HUES6 (cell line): ENCODE data around the gene HBA1.
"Not testable (repeated sequence)": the region's sequence is repeated elsewhere in the genome, so short reads cannot be mapped to it uniquely, and the experiment has no call there.

Experiments used
- H3K27ac ChIP-seq: 2 replicates; pipeline ENCODE4 v1.7.0; 2013; ENCODE audit warnings: low read depth, mild to moderate bottlenecking, low read length, inconsistent platforms
- H3K27me3 ChIP-seq: 2 replicates; pipeline ENCODE4 v1.6.1; 2013; ENCODE audit warnings: low read length; ENCODE audit not compliant: control insufficient read depth, insufficient read depth
- H3K36me3 ChIP-seq: 2 replicates; pipeline ENCODE4 v1.6.1; 2013; ENCODE audit warnings: low read length; ENCODE audit not compliant: control insufficient read depth, insufficient read depth
- H3K4me1 ChIP-seq: 2 replicates; pipeline ENCODE4 v1.6.1; 2013; ENCODE audit warnings: low read length; ENCODE audit not compliant: control insufficient read depth, insufficient read depth
- H3K4me3 ChIP-seq: 2 replicates; pipeline ENCODE4 v1.5.1; 2013; ENCODE audit warnings: low read depth, low read length
- H3K9ac ChIP-seq: one replicate; pipeline ENCODE4 v1.6.1; 2013; ENCODE audit warnings: mild to moderate bottlenecking, low read length
- H3K9me3 ChIP-seq: 2 replicates; pipeline ENCODE4 v1.6.1; 2013; ENCODE audit warnings: low read depth, low read length; ENCODE audit not compliant: control insufficient read depth, insufficient read depth

The HBA1 gene

DNA sequence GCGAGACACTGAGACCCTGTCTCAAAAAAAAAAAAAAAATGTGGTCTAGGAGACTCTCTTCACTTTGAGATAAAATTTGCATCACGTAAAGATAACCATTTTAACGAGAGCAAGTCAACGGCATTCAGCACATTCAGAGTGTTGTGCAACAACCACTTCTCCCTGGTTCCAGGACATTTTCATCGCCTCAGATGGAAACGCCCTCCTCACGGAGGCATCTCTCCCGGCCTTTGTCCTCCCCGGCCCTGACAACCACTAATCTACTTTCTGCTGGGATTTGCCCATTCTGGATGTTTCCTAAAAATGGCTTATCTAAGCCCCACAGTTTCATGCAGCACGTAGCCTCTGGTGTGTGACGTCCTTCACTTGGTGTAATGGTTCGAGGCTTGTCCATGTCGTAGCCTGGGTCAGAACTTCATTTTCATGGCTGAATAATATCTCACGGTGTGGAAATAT is 31.7 kb upstream of the HBA1 start:
- H3K9me3 ChIP-seq: no peaks in the 10 kb centered on the region
- no peak overlapping the region for H3K27ac ChIP-seq
- H3K9ac ChIP-seq: no peak overlapping the region
- no peaks in the 10 kb centered on the region for H3K4me1 ChIP-seq
- peaks cover 10% of the 10 kb centered on the region for H3K27me3 ChIP-seq
- no peak overlapping the region for H3K4me3 ChIP-seq
- H3K36me3 ChIP-seq: no peaks in the 10 kb centered on the region

DNA sequence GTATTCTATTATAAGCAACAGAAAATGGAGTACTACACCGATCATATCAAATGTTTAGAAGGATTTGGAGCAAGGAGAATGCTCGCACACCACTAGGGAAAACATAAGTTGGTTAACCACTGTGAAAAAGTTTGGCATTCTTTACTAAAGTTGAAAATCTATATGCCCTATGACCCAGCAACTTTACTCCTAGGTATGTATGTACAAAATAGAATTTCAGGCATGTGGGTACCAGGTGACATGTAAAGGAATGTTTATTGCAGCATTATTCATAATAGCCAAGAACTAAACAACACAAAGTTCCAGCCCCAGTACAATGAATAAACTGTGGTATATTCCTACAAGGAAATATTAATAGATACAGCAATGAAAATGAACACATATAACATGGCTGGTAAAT is 29.8 kb upstream of the HBA1 start:
- H3K4me3 ChIP-seq: no peak overlapping the region
- H3K9ac ChIP-seq: no peak overlapping the region
- no peaks in the 10 kb centered on the region for H3K4me1 ChIP-seq
- H3K27ac ChIP-seq: no peak overlapping the region
- H3K36me3 ChIP-seq: no peaks in the 10 kb centered on the region
- H3K9me3 ChIP-seq: no peaks in the 10 kb centered on the region
- H3K27me3 ChIP-seq: peaks cover 19% of the 10 kb centered on the region

DNA sequence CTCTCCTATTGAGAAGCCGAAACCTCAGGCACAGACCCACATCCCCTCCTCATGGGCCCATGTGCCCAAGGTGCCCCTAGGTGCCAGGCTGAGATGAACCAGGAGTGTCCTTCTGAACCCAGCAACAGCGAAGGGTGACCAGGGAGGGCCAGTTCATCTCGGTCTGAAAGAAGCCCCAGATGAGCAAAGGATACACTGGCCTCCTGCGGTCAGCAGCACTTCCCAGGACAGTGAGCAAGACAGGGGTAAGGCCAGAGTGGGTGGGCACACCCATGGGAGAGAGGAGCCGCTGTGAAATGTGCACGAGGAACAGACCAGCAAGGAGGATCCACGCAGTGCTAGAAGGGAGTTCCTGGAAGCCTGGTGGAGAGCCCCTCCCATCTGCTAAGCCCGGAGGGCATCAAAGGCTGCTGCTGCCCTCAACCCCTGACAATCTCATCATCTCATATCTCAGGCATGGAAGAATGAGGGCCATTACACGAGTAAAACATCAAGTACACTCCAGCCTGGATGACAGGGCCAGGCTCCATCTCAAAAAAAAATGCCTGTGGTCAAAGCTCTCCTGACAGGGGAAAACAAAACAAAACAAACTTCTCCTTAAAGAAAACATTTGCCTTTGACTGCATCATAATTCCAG is 27.3 kb upstream of the HBA1 start:
- no peak overlapping the region for H3K4me3 ChIP-seq

DNA sequence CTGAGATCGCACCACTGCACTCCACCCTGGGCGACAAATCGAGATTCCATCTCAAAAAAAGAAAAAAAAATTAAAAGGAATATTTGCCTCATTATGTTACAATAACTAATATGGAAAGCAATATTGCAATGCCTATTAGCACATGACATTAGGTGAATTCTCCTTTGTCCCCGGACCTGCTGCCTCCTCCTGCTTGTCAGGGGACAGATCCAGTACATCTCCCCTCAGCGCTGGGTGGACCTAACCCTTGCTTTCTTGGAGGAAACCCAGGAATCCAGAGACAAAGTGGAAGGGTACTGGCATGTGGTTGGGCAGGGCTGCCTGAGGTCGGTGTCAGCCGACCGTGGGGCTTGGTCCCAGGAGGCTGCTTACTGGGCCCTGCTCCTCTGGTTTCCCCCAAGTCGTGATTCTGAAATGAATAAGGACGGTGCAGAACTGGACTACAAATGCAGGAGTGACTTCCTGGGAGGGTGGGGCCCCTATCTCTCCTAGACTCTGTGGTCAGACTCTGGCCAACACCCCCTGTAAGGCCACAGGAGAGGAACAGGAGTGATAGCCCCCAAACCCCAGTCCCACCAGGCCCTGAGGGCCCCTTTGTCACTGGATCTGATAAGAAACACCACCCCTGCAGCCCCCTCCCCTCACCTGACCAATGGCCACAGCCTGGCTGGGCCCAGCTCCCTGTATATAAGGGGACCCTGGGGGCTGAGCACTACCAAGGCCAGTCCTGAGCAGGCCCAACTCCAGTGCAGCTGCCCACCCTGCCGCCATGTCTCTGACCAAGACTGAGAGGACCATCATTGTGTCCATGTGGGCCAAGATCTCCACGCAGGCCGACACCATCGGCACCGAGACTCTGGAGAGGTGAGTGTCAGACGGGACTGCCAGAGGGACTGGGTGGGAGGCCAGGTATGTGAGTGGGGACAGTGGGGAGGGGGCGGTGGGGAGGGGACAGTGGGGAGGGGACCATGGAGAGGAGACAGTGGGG is 24.0 kb upstream of the HBA1 start, which contains the start of gene HBZ:
TSS of gene HBZ (plus strand) at position 504 of the 988 bp plus-strand sequence. CDS start at position 770, 266 bp downstream.
- Histone ChIP-seq H3K27me3 (peaks cover 61% of the 10 kb centered on the region), H3K4me1 (0 out of 2 replicates have a peak, but pooled peaks cover 3% of the 10 kb centered on the region), H3K36me3 (no peaks in the 10 kb centered on the region), H3K9ac (no peak within 1 kb of the TSS), H3K9me3 (no peaks in the 10 kb centered on the region), H3K27ac (no peak within 1 kb of the TSS), H3K4me3 (no peak within 1 kb of the TSS)

More for the DNA sequence above, 27.3 kb upstream of the HBA1 start:
- no peak overlapping the region for H3K27ac ChIP-seq
- no peak overlapping the region for H3K9ac ChIP-seq
- H3K27me3 ChIP-seq: peaks cover 31% of the 10 kb centered on the region
- no peaks in the 10 kb centered on the region for H3K36me3 ChIP-seq
- no peaks in the 10 kb centered on the region for H3K9me3 ChIP-seq
- no peaks in the 10 kb centered on the region for H3K4me1 ChIP-seq

DNA sequence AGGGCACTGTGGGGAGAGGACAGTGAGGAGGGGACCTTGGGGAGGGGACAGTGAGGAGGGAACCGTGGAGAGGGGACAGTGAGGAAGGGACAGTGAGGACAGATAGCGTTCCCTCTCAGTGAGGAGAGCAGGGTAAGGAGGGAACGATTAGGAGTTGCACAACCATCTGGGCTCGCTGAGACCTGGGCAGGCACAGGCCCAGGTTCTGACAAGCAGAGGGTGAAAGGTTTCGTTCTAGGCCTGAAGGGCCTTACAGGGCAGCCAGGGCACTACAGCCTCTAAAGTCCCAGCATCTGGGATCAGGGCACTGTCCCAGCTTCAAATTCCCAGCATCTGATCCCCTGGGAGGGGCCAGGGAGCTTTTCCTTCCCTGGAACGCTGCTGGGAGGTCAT is 23.4 kb upstream of the HBA1 start:
- peaks cover 68% of the 10 kb centered on the region for H3K27me3 ChIP-seq
- H3K9ac ChIP-seq, H3K9me3 ChIP-seq, H3K4me1 ChIP-seq, H3K36me3 ChIP-seq, H3K27ac ChIP-seq, H3K4me3 ChIP-seq: not testable (repeated sequence)

DNA sequence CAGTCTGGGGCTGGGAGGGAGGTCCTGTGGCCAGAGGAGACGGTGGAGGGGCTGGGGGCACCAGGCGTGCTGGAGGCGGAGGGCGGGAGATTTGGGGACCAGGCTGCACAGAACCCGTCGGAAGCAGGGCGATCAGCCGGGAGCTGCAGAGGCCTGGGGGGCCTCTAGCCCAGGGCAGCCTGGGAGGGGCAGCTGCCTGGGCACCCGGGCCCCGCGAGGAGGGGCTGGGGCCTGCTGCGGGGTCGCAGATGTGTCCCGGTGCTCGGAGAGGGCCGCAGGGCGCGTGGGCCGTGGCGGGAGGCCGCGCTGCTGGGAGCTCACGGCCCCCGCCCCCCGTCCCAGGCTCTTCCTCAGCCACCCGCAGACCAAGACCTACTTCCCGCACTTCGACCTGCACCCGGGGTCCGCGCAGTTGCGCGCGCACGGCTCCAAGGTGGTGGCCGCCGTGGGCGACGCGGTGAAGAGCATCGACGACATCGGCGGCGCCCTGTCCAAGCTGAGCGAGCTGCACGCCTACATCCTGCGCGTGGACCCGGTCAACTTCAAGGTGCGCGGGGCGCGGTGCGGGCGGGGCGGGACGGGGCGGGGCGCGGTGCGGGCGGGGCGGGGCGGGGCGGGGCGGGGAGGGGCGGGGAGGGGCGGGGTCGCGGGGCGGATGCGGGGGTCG is 22.8 kb upstream of the HBA1 start:
- not testable (repeated sequence) for H3K9me3 ChIP-seq, H3K9ac ChIP-seq, H3K27ac ChIP-seq, H3K4me1 ChIP-seq, H3K4me3 ChIP-seq, H3K36me3 ChIP-seq
- peaks cover 69% of the 10 kb centered on the region for H3K27me3 ChIP-seq

DNA sequence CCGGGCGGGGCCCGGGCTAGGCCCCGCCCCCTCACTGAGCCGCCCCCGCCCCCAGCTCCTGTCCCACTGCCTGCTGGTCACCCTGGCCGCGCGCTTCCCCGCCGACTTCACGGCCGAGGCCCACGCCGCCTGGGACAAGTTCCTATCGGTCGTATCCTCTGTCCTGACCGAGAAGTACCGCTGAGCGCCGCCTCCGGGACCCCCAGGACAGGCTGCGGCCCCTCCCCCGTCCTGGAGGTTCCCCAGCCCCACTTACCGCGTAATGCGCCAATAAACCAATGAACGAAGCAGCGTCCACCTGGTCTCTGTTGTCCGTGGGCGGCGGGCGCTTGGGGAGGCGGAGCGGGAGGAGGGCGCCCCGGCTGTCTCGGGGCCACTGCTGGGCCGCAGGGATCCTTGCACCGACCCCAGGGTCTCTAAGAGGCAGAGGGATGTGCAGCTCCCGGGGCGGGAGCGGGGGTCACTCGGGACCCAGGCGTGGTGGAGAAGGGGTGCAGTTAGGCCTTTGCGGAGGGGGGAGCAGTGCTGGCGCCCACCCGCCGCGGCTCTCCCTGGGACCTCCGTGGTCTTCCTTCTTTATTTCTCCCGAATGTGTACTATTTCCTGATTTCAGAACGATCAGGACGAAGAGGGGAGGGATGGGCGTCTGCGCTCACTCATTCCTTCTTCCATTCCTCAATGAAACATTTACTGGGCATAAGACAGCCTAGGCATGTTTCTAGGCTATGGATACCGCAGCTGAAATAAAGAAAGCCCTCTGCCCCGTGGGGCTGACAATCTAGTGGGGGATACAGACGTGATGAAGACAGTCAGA is 22.1 kb upstream of the HBA1 start:
- no peak overlapping the region for H3K9ac ChIP-seq
- no peaks in the 10 kb centered on the region for H3K36me3 ChIP-seq
- no peak overlapping the region for H3K27ac ChIP-seq
- H3K4me3 ChIP-seq: peak overlapping the region; percentile 63
- 0 out of 2 replicates have a peak, but pooled peaks cover 3% of the 10 kb centered on the region for H3K4me1 ChIP-seq
- H3K9me3 ChIP-seq: no peaks in the 10 kb centered on the region
- H3K27me3 ChIP-seq: peaks cover 69% of the 10 kb centered on the region

DNA sequence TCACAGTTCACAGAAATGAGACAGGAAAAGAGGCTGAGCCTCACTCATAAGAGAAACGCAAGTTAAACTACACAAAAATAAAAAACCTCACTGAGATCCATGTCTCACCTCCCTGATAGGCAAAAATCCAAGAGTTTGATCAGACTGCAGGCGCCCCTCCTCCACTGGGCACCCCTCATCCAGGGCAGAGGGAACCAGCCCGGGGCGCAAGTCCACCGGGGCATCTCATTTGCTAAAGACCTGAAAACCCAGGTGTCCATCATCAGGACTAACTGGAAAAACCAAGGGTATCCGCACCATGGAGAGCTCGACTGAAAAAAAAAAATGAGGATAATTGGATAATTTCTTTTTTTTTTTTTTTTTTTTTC is 21.5 kb upstream of the HBA1 start:
- no peak overlapping the region for H3K27ac ChIP-seq
- peaks cover 73% of the 10 kb centered on the region for H3K27me3 ChIP-seq
- no peaks in the 10 kb centered on the region for H3K36me3 ChIP-seq
- peak overlapping the region; percentile 63 for H3K4me3 ChIP-seq
- H3K9ac ChIP-seq: no peak overlapping the region
- H3K9me3 ChIP-seq: no peaks in the 10 kb centered on the region
- H3K4me1 ChIP-seq: 0 out of 2 replicates have a peak, but pooled peaks cover 3% of the 10 kb centered on the region

DNA sequence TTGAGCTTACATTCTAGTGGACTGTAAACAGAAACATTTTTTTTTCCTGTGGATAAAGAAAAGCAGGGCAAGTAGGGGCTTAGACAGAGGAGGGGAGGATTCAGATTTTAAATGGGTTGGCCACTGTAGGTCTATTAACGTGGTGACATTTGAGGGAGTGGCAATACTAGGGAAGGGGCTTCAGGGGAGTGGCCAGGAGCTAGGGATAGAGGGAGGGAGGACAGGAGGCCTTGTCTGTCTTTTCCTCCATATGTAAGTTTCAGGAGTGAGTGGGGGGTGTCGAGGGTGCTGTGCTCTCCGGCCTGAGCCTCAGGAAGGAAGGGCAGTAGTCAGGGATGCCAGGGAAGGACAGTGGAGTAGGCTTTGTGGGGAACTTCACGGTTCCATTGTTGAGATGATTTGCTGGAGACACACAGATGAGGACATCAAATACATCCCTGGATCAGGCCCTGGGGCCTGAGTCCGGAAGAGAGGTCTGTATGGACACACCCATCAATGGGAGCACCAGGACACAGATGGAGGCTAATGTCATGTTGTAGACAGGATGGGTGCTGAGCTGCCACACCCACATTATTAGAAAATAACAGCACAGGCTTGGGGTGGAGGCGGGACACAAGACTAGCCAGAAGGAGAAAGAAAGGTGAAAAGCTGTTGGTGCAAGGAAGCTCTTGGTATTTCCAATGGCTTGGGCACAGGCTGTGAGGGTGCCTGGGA is 17.2 kb upstream of the HBA1 start:
- H3K4me3 ChIP-seq: no peak overlapping the region

DNA sequence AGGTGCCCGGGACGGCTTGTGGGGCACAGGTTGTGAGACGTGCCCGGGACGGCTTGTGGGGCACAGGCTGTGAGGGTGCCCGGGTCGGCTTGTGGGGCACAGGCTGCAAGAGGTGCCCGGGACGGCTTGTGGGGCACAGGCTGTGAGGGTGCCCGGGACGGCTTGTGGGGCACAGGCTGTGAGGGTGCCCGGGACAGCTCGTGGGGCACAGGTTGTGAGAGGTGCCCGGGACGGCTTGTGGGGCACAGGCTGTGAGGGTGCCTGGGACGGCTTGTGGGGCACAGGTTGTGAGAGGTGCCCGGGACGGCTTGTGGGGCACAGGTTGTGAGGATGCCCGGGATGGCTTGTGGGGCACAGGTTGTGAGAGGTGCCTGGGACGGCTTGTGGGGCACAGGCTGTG is 16.2 kb upstream of the HBA1 start:
- H3K4me1 ChIP-seq, H3K9me3 ChIP-seq, H3K4me3 ChIP-seq, H3K27ac ChIP-seq, H3K36me3 ChIP-seq, H3K9ac ChIP-seq: not testable (repeated sequence)
- peaks cover 74% of the 10 kb centered on the region for H3K27me3 ChIP-seq

More for the DNA sequence above, 17.2 kb upstream of the HBA1 start:
- H3K27ac ChIP-seq: no peak overlapping the region
- peaks cover 79% of the 10 kb centered on the region for H3K27me3 ChIP-seq
- no peak overlapping the region for H3K9ac ChIP-seq
- H3K36me3 ChIP-seq: no peaks in the 10 kb centered on the region
- H3K4me1 ChIP-seq: 0 out of 2 replicates have a peak, but pooled peaks cover 3% of the 10 kb centered on the region
- H3K9me3 ChIP-seq: no peaks in the 10 kb centered on the region
